Heart right ventricle (tissue), 16 donors: Measurements from ENCODE around the gene SUPT4H1. TPM values are rescaled to one million over a fixed set of nuclear protein-coding genes. Genes with fewer than 3 reads are reported as not detected.

Source experiments
- ATAC-seq, 8 donors: fragments of 200-7000 bp; cut with Tn5 transposase; one replicate each; pipeline ENCODE4 v1.9.1; 2020; ENCODE audit warnings: mild to moderate bottlenecking in 8 of 8, moderate library complexity in 8 of 8, moderate number of reproducible peaks in 1 of 8
- DNase-seq, 2 donors: peaks; one replicate each; pipeline ENCODE4 v3.0.0-alpha.2; 2020
- H3K27ac ChIP-seq, 10 donors: fragments of 200-600 bp; sonication (generic) in 2 of 10; one replicate each; pipeline versions ENCODE4 v1.5.0 to v1.8.0; 2020 to 2022; ENCODE audit warnings: mild to moderate bottlenecking in 3 of 10
- H3K27me3 ChIP-seq, 7 donors: fragments of 200-600 bp; one replicate each; pipeline ENCODE4 v1.8.0; 2021 to 2022; ENCODE audit warnings: mild to moderate bottlenecking in 2 of 7
- H3K36me3 ChIP-seq, 9 donors: fragments of 200-600 bp; sonication (generic) in 1 of 9; one replicate each; pipeline versions ENCODE4 v1.5.0 to v1.8.0; 2020 to 2022; ENCODE audit warnings: mild to moderate bottlenecking in 2 of 9
- H3K4me1 ChIP-seq, 9 donors: fragments of 200-600 bp; sonication (generic) in 1 of 9; one replicate each; pipeline versions ENCODE4 v1.5.0 to v1.8.0; 2020 to 2022; ENCODE audit warnings: mild to moderate bottlenecking in 4 of 9
- H3K4me3 ChIP-seq, 10 donors: fragments of 200-600 bp; sonication (generic) in 2 of 10; one replicate each; pipeline versions ENCODE4 v1.5.0 to v1.8.0; 2020 to 2022; ENCODE audit warnings: mild to moderate bottlenecking in 7 of 10, moderate library complexity in 2 of 10
- H3K9me3 ChIP-seq, 11 donors: fragments of 200-600 bp in 10 of 11; sonication (generic) in 2 of 11; one replicate each; pipeline versions ENCODE4 v1.5.0 to v1.8.0; 2013 to 2022; ENCODE audit warnings: mild to moderate bottlenecking in 2 of 11, control low read depth in 1 of 11, moderate library complexity in 1 of 11
- CTCF ChIP-seq, 9 donors: fragments of 200-600 bp; sonication (generic) in 2 of 9; IDR thresholded peaks; one replicate each; pipeline versions ENCODE4 v1.5.0 to v1.8.0; 2021 to 2022; ENCODE audit warnings: antibody characterized with exemption in 9 of 9, mild to moderate bottlenecking in 5 of 9, moderate library complexity in 1 of 9
- WGBS, 2 donors: extraction: QIAGEN DNeasy Blood & Tissue Kit; methylation state at CpG; one replicate each; pipeline ENCODE4 v1.1.7; 2013; ENCODE audit warnings: inconsistent platforms in 1 of 2; 5-methylcytosine and 5-hydroxymethylcytosine counted together
- intact Hi-C, 10 donors: fragments of 100-400 bp; cut with DNase I; formaldehyde crosslinking; loops; one replicate each; pipeline versions ENCODE4 v1.11.1 to v1.14.2; 2022
- polyA plus RNA-seq, 2 donors: library from polyadenylated mRNA; stranded (reverse); fragments of 200-250 nt; gene quantifications; one replicate each; pipeline ENCODE4 v1.2.3, GENCODE V29; 2013
- total RNA-seq, 10 donors: library from RNA; stranded (reverse); fragmentation: NEBNext Ultra II Directional in 3 of 10; extraction: Animal tissue kit (Norgen Biotek cat#: 25700) in 3 of 10; gene quantifications; one replicate each; pipeline versions ENCODE4 v1.2.1 to v1.2.4, GENCODE V29; 2021 to 2023
- donor health status: Arrhythmogenic right ventricular cardiomyopathy.
- donor health status: ischemic (EF 13 %, LVEDD 7.1; RV severe dilation, severe dysfunction).
- donor health status: healthy with polysubstance abuse.
- donor health status: DM: no; HTN: yes; CAD: no.
- donor health status: DM: no; HTN: no; CAD: no.
- donor health status: ischemic (EF 25% LVEDD 6.9; RV normal size, moderate dysfunction).
- donor health status: ischemic (EF 25% LVEDD 5.7; RV mildly dilated, moderate dysfunction).
- donor health status: healthy.
- donor health status: DM: yes; HTN: yes; CAD: no.
- donor health status: Ischemic cardiomyopathy.
- donor health status: ischemic (EF 35%, LVEDD 5.7; RV mildly dilated, moderate dysfunction).
- donor health status: nonischemic (EF 11% LVEDD 7.7; RV severe dilation, severe dysfunction).
- donor health status: DM: yes; HTN: yes; CAD: no.
- donor health status: PGD.
- donor health status: ischemic (EF 29% LVEDD 5.4; RV normal size, mild dysfunction).
- donor health status: nonischemic (EF 23%, LVEDD 6.1; RV moderate dilation, normal function).

The SUPT4H1 gene
- total and polyA plus RNA-seq, 12 donors = 38.0 to 95.0 (median 59.8) TPM

GRCh38 chr17:58352596-58353388 is 791 bp upstream of the SUPT4H1 start:
- H3K4me3 ChIP-seq = peak overlapping the region; percentile 73 to 96 (median 82)
- intact Hi-C loops = loop anchor here in 5 of 10 donors (1.0 to 10.0 kb wide), 6 partner anchors 64 to 282 kb away; partner anchors contain the start of genes RNF43 (in 5 of the 5) and MTMR4 (in 1 of the 5)
- no peak for TF ChIP-seq CTCF (IDR thresholded peaks at IDR 0.05)
- H3K4me1 ChIP-seq = peaks cover 0 to 35% (median 17%) of the 10 kb centered on the region in 9 donors
- H3K36me3 ChIP-seq = peaks cover 0 to 33% (median 25%) of the 10 kb centered on the region in 9 donors
- ATAC-seq (peak; percentile 47 to 73 (median 64)), DNase-seq (peak; percentile 32 to 34)
- no peaks in the 10 kb centered on the region for H3K9me3 ChIP-seq
- peak overlapping the region; percentile 83 to 98 (median 94) for H3K27ac ChIP-seq
- H3K27me3 ChIP-seq = no peaks in the 10 kb centered on the region
- 2 to 3% methylated on average over 26 of the region's 26 CpGs for WGBS, 2 donors

GRCh38 chr17:58351182-58351581 is 819 bp downstream of the SUPT4H1 start:
- Histone ChIP-seq H3K27me3 (no peaks in the 10 kb centered on the region), H3K9me3 (no peaks in the 10 kb centered on the region), H3K27ac (peak overlapping the region in 4 of 10 donors; percentile 93 to 98 (median 96)), H3K4me1 (peaks cover 0 to 35% (median 17%) of the 10 kb centered on the region in 9 donors), H3K36me3 (peaks cover 0 to 49% (median 41%) of the 10 kb centered on the region in 9 donors), H3K4me3 (peak overlapping the region; percentile 73 to 96 (median 82))
- intact Hi-C loops = loop anchor here in 4 of 10 donors (5.0 to 10.0 kb wide), 4 partner anchors 66 to 284 kb away; partner anchors contain the start of genes RNF43 (in 3 of the 4) and MTMR4 (in 1 of the 4)
- no peak for ATAC-seq
- 61 to 64% methylated on average over 4 of the region's 4 CpGs for WGBS, 2 donors
- no peak for TF ChIP-seq CTCF (IDR thresholded peaks at IDR 0.05)
- DNase-seq = no peak

- no peak for TF ChIP-seq CTCF (IDR thresholded peaks at IDR 0.05)
- 88 to 91% methylated on average over 1 of the region's 1 CpG for WGBS, 2 donors
- no peak overlapping the region for H3K4me3 ChIP-seq
- DNase-seq = no peak
- intact Hi-C loops = no loop called here
- ATAC-seq = no peak
- no peaks in the 10 kb centered on the region for H3K27me3 ChIP-seq
- H3K4me1 ChIP-seq = peaks cover 0 to 59% (median 16%) of the 10 kb centered on the region in 9 donors
- H3K36me3 ChIP-seq = peaks cover 0 to 76% (median 56%) of the 10 kb centered on the region in 9 donors
- no peaks in the 10 kb centered on the region for H3K9me3 ChIP-seq
- no peak overlapping the region for H3K27ac ChIP-seq
These were observed 4.0 kb downstream of the SUPT4H1 start for GRCh38 chr17:58348038-58348437.

- H3K27ac ChIP-seq = peak overlapping the region in 1 of 10 donors; percentile 100
- H3K9me3 ChIP-seq = no peaks in the 10 kb centered on the region
- peaks cover 0 to 65% (median 0%) of the 10 kb centered on the region in 9 donors for H3K4me1 ChIP-seq
- peaks cover 0 to 71% (median 56%) of the 10 kb centered on the region in 9 donors for H3K36me3 ChIP-seq
- DNase-seq (no peak), ATAC-seq (no peak)
- H3K4me3 ChIP-seq = no peak overlapping the region
- TF ChIP-seq CTCF (IDR thresholded peaks at IDR 0.05) = no peak
- WGBS, 2 donors = 91% methylated on average over 4 of the region's 4 CpGs
- H3K27me3 ChIP-seq = no peaks in the 10 kb centered on the region
- intact Hi-C loops = no loop called here
These were observed 6.5 kb downstream of the SUPT4H1 start for GRCh38 chr17:58345500-58345899.
